HEK293 (cell line): ENCODE data around the gene EHD2.

Source experiments
- CTCF ChIP-seq: fragments of 450-650 bp; formaldehyde crosslinking; IDR thresholded peaks from 2 replicates; pipeline ENCODE4 v1.5.1; 2016; ENCODE audit warnings: missing biosample characterization, missing genetic modification characterization
- MYNN ChIP-seq: fragments of 450-650 bp; formaldehyde crosslinking; IDR thresholded peaks from 2 replicates; pipeline ENCODE4 v1.5.1; 2016; ENCODE audit warnings: missing biosample characterization, missing genetic modification characterization, borderline replicate concordance
- REST ChIP-seq: fragments of 450-650 bp; formaldehyde crosslinking; IDR thresholded peaks from 2 replicates; pipeline ENCODE4 v1.5.1; 2016; ENCODE audit warnings: missing biosample characterization, missing genetic modification characterization
- TCF7L2 ChIP-seq: IDR thresholded peaks from 2 replicates; pipeline ENCODE4 v1.6.1; 2011; ENCODE audit warnings: low read depth, mild to moderate bottlenecking, inconsistent platforms, low read length, moderate library complexity, borderline replicate concordance
- ZNF2 ChIP-seq: fragments of 450-650 bp; formaldehyde crosslinking; IDR thresholded peaks from 2 replicates; pipeline ENCODE4 v1.5.1; 2016; ENCODE audit warnings: missing biosample characterization, missing genetic modification characterization
- ZNF274 ChIP-seq, 2 experiments: fragments of 200-500 bp in 1 of 2; fragments of 450-650 bp in 1 of 2; sonication (Bioruptor generic) in 1 of 2; formaldehyde crosslinking in 1 of 2; IDR thresholded peaks; 2 replicates each; pipeline versions ENCODE4 v1.5.1 to v1.6.1; 2014 to 2016; ENCODE audit warnings: borderline replicate concordance in 1 of 2, inconsistent platforms in 1 of 2, low read length in 1 of 2, missing biosample characterization in 1 of 2, missing genetic modification characterization in 1 of 2
- ZNF302 ChIP-seq: fragments of 450-650 bp; formaldehyde crosslinking; IDR thresholded peaks from 2 replicates; pipeline ENCODE4 v1.5.1; 2016; ENCODE audit warnings: missing biosample characterization, missing genetic modification characterization, low read depth
- ZNF341 ChIP-seq: fragments of 450-650 bp; formaldehyde crosslinking; IDR thresholded peaks from 2 replicates; pipeline ENCODE4; 2016; ENCODE audit warnings: low read depth, missing biosample characterization, missing genetic modification characterization
- ZNF416 ChIP-seq: fragments of 450-650 bp; formaldehyde crosslinking; IDR thresholded peaks from 2 replicates; pipeline ENCODE4 v1.5.1; 2016; ENCODE audit warnings: missing biosample characterization, missing genetic modification characterization
- ZNF549 ChIP-seq: fragments of 450-650 bp; IDR thresholded peaks from 2 replicates; pipeline ENCODE4 v1.5.1; 2018; ENCODE audit warnings: missing biosample characterization, missing genetic modification characterization, mild to moderate bottlenecking, inconsistent platforms, moderate library complexity
- ZNF610 ChIP-seq: fragments of 450-650 bp; formaldehyde crosslinking; IDR thresholded peaks from 2 replicates; pipeline ENCODE4 v1.5.1; 2016; ENCODE audit warnings: missing biosample characterization, missing genetic modification characterization, borderline replicate concordance
- ZNF654 ChIP-seq: fragments of 450-650 bp; formaldehyde crosslinking; IDR thresholded peaks from 2 replicates; pipeline ENCODE4 v1.5.1; 2016; ENCODE audit warnings: low read depth, missing biosample characterization, missing genetic modification characterization
- ZNF704 ChIP-seq: fragments of 450-650 bp; formaldehyde crosslinking; IDR thresholded peaks from 2 replicates; pipeline ENCODE4 v1.5.1; 2016; ENCODE audit warnings: missing biosample characterization, missing genetic modification characterization

GRCh38 chr19:47714339-47714738, 1.1 kb downstream of the EHD2 start:
- no peak for TF ChIP-seq ZNF274 (IDR thresholded peaks at IDR 0.05; ENCODE audit: low read length)
- no peak for TF ChIP-seq ZNF274 (tag by site-specific recombination; IDR thresholded peaks at IDR 0.05; ENCODE audit: borderline replicate concordance)
- no peak for TF ChIP-seq ZNF549 (tag by site-specific recombination)
- no peak for TF ChIP-seq CTCF (tag by site-specific recombination)
- TF ChIP-seq ZNF302 = no peak
- TF ChIP-seq TCF7L2 = no peak
- no peak for TF ChIP-seq ZNF2 (tag by site-specific recombination)
- TF ChIP-seq ZNF416 (tag by site-specific recombination) = no peak
- no peak for TF ChIP-seq ZNF654 (tag by site-specific recombination)
- no peak for TF ChIP-seq ZNF610 (tag by site-specific recombination)
- TF ChIP-seq REST (tag by site-specific recombination) = no peak
- no peak for TF ChIP-seq ZNF341 (tag by site-specific recombination)
- no peak for TF ChIP-seq ZNF704 (tag by site-specific recombination)
- TF ChIP-seq MYNN (tag by site-specific recombination) = no peak
